ENCODE results near the gene AOPEP. TPM values are rescaled to one million over a fixed set of nuclear protein-coding genes. Genes with fewer than 3 reads are reported as not detected.

AOPEP gene
- total and polyA plus RNA-seq, 8 donors = 73.9 to 407 (median 101) TPM

DNA sequence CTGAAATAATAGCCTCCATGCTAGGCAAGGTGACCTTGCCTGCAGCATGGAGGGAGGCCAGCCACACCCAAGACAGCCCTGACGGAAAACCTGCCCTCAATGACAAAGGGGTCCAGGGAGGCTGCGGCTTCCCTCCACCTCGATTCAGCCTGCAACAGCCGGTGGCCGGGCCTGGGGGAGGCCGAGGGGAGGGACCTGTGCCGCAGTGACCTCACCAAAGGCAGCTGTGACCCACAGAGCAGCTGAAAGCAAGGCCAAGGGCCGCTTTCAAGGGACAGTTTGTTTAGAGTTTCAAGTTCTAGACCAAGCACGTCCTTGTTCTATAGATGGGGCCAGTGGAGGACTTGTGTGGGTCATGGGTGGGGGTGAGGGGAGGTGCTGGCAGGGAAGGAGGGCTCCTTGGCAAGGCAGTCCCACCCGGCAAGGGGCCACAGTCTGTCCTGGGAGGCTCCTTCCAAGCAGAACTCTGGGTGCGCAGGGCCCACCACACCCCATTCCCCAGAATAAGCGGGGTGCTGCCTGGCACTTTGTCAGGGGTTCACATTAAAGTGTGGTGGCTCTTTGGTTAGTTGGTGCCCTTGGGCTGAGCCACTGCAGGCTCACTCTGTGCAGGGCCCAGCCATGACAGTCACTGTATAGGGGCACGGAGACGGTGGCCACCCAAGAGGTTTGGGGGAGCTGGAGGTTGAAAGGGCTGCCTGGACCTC is 364.5 kb downstream of the AOPEP start:
- peak overlapping the region; percentile 57 to 91 (median 79) for H3K27ac ChIP-seq
- 51 to 73% (median 66%) methylated on average over 9 to 14 of the region's 14 CpGs for WGBS, 5 donors

DNA sequence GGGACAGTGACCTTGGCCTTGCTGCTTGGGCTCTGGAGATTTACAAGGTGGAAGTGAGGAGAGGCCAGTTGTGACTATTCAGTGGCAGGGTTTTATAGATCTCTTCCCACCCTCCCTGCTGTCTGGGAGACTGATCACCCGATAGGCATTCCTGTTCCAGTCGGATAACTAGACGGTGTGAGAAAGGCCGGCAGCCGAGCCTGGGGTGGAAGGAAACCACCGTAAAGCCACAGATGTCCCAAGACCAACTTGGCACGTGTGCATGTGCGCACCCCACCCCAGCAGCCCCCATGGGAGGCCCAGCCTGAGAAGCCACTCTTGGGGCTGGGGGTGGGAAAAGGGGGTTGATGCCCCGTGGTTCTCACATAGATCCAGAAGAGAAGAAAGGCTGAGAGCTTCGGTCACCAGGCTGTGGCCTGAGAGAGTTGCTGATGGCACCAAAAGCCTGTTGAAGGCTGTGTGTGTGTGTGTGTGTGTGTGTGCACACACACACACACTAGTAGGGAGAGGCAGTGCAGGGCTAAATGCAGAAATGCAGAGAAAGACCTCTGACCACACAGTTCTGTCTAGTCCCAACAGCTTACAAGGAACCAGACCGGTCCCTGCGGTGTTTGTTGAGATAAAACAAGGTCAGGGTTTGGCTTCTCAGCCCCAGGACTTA is 365.2 kb downstream of the AOPEP start:
- no peaks in the 10 kb centered on the region for H3K27me3 ChIP-seq
- DNase-seq = peak in 1 of 2 donors; percentile 63
- H3K4me1 ChIP-seq = peaks cover 62 to 99% (median 81%) of the 10 kb centered on the region in 4 donors
- peaks cover 2 to 20% (median 3%) of the 10 kb centered on the region in 4 donors for H3K36me3 ChIP-seq
- H3K27ac ChIP-seq = peak overlapping the region; percentile 57 to 91 (median 79)
- intact Hi-C loops (cut with DNase I; ENCODE audit: low total_unique reads) = no loop called here
- no peaks in the 10 kb centered on the region for H3K9me3 ChIP-seq
- no peak overlapping the region for H3K4me3 ChIP-seq
- TF ChIP-seq POLR2A (IDR thresholded peaks at IDR 0.05) (no peak), EP300 (IDR thresholded peaks at IDR 0.05) (no peak), POLR2AphosphoS5 (IDR thresholded peaks at IDR 0.05) (no peak)
- TF ChIP-seq, protein P1, sequence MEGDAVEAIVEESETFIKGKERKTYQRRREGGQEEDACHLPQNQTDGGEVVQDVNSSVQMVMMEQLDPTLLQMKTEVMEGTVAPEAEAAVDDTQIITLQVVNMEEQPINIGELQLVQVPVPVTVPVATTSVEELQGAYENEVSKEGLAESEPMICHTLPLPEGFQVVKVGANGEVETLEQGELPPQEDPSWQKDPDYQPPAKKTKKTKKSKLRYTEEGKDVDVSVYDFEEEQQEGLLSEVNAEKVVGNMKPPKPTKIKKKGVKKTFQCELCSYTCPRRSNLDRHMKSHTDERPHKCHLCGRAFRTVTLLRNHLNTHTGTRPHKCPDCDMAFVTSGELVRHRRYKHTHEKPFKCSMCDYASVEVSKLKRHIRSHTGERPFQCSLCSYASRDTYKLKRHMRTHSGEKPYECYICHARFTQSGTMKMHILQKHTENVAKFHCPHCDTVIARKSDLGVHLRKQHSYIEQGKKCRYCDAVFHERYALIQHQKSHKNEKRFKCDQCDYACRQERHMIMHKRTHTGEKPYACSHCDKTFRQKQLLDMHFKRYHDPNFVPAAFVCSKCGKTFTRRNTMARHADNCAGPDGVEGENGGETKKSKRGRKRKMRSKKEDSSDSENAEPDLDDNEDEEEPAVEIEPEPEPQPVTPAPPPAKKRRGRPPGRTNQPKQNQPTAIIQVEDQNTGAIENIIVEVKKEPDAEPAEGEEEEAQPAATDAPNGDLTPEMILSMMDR (IDR thresholded peaks at IDR 0.05) = no peak
- 26 to 41% (median 35%) methylated on average over 8 to 12 of the region's 12 CpGs for WGBS, 5 donors

More for the DNA sequence above, 364.5 kb downstream of the AOPEP start:
- Histone ChIP-seq H3K4me1 (peaks cover 65 to 100% (median 86%) of the 10 kb centered on the region in 4 donors), H3K27me3 (no peaks in the 10 kb centered on the region), H3K36me3 (peaks cover 9 to 27% (median 10%) of the 10 kb centered on the region in 4 donors), H3K4me3 (no peak overlapping the region), H3K9me3 (no peaks in the 10 kb centered on the region)
- TF ChIP-seq POLR2A (IDR thresholded peaks at IDR 0.05) = no peak
- TF ChIP-seq POLR2AphosphoS5 (IDR thresholded peaks at IDR 0.05) = no peak
- TF ChIP-seq, protein P1 (IDR thresholded peaks at IDR 0.05) = no peak
- no peak for TF ChIP-seq EP300 (IDR thresholded peaks at IDR 0.05)
- no peak for DNase-seq
- intact Hi-C loops (cut with DNase I; ENCODE audit: low total_unique reads) = no loop called here

DNA sequence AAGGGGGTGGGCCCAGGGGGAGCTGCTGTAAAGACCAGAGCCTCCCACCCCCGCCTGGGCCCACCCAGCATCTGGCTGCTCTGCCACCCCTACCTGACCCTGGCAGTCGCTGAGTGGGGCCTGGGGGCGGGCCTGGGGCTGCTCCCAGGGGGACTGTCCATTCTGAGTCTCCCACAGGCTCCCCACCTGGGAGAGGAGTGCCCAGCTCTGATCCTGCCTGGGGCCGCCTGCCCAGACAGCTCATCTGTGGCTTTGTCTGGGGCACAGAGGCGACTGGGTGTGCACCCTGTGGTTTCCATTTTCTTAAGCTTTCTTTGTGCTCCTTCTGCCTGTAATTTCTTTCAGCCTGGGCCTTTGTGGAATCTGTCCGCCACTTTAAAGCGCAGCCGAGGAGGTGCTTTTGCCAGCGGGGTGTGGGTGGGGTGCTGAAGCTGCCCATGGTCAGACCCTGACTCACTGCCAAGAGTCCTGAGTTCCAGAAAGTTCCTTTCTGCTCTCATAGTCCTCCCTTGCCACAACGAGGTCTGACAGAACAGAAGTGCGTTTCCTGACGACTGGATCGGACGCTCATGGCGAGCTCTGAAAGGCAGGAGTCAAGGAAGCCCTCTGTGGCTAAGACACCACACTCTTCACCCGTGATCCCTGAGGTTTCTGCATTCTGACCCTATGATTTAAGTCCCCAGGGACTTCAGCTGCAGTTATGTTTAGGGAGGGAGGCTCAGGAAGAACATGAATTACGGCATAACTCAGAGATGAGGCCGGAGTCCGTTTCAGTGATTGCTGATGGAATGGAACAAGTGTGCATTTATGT is 366.0 kb downstream of the AOPEP start:
- Histone ChIP-seq H3K27me3 (no peaks in the 10 kb centered on the region), H3K9me3 (no peaks in the 10 kb centered on the region), H3K4me1 (peaks cover 62 to 97% (median 78%) of the 10 kb centered on the region in 4 donors), H3K27ac (peak overlapping the region; percentile 57 to 91 (median 79)), H3K36me3 (peaks cover 0 to 15% (median 3%) of the 10 kb centered on the region in 4 donors), H3K4me3 (no peak overlapping the region)
- intact Hi-C loops (cut with DNase I; ENCODE audit: low total_unique reads) = no loop called here
- TF ChIP-seq EP300 (IDR thresholded peaks at IDR 0.05) = no peak
- TF ChIP-seq POLR2AphosphoS5 (IDR thresholded peaks at IDR 0.05) = peak in 1 of 3 donors; percentile 33
- TF ChIP-seq POLR2A (IDR thresholded peaks at IDR 0.05) = no peak
- TF ChIP-seq, protein P1 (IDR thresholded peaks at IDR 0.05) = no peak
- DNase-seq = no peak
- 37 to 49% (median 42%) methylated on average over 15 to 19 of the region's 19 CpGs for WGBS, 5 donors

DNA sequence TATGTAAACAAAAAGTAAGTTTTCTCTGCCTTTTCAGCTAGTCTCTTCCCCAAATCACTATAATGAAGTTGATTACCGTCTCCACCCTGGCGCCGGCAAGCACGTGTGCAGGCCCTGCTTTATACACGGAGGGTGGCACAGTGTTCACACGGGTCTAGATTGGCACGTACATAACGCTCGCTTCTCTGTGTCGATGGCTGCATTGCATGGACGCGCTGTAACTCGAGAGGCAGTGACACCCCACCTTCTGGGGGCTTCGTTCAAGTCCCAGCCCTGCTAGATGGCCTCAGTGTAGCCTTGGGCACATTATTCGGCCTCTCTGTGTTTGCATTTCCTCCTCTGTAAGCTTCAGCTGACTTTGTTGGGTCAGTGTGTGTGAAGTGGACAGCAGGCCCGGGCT is 367.1 kb downstream of the AOPEP start:
- H3K27ac ChIP-seq = peak overlapping the region in 4 of 5 donors; percentile 22 to 91 (median 83)
- TF ChIP-seq POLR2AphosphoS5 (IDR thresholded peaks at IDR 0.05) = no peak
- TF ChIP-seq POLR2A (IDR thresholded peaks at IDR 0.05) = no peak
- TF ChIP-seq, protein P1 (IDR thresholded peaks at IDR 0.05) = no peak
- no peak for TF ChIP-seq EP300 (IDR thresholded peaks at IDR 0.05)
- peaks cover 0 to 11% (median 5%) of the 10 kb centered on the region in 4 donors for H3K36me3 ChIP-seq
- no peak overlapping the region for H3K4me3 ChIP-seq
- no peaks in the 10 kb centered on the region for H3K9me3 ChIP-seq
- WGBS, 5 donors = 53 to 78% (median 70%) methylated on average over 16 of the region's 16 CpGs
- no peak for DNase-seq
- peaks cover 51 to 97% (median 79%) of the 10 kb centered on the region in 4 donors for H3K4me1 ChIP-seq
- no peaks in the 10 kb centered on the region for H3K27me3 ChIP-seq
- intact Hi-C loops (cut with DNase I; ENCODE audit: low total_unique reads) = no loop called here
